CD8-positive, alpha-beta memory T cell (primary cell): ENCODE results near the gene MAFB. TPM values are rescaled to one million over a fixed set of nuclear protein-coding genes. Genes with fewer than 3 reads are reported as not detected.
A peak's percentile ranks its signal among the peaks of the same experiment; 100 is the strongest.

ENCODE experiments used
- CTCF ChIA-PET: fragments of 350-600 bp; sonication (Branson Sonifier 250); formaldehyde crosslinking; loops from one replicate; lab custom pipeline; 2021; ENCODE audit warnings: antibody characterized with exemption; lab: Charles Lee
- POLR2A ChIA-PET: fragments of 350-600 bp; sonication (Branson Sonifier 250); formaldehyde crosslinking; loops from one replicate; lab custom pipeline; 2021; ENCODE audit warnings: antibody characterized with exemption; lab: Charles Lee
- DNase-seq, 5 donors: peaks; one replicate each; pipeline versions ENCODE4 v3.0.0 to v3.0.0-alpha.2; 2020 to 2022; ENCODE audit warnings: mixed read lengths in 1 of 5
- H3K27ac ChIP-seq: one replicate; pipeline ENCODE4 v1.7.0; 2013; ENCODE audit warnings: low read depth, mild to moderate bottlenecking, low read length, moderate library complexity
- H3K27me3 ChIP-seq: 2 replicates; pipeline ENCODE4 v1.7.0; 2013; ENCODE audit warnings: low read length, mild to moderate bottlenecking; ENCODE audit not compliant: insufficient read depth, poor library complexity, severe bottlenecking
- H3K36me3 ChIP-seq: 2 replicates; pipeline ENCODE4 v1.7.0; 2013; ENCODE audit warnings: mild to moderate bottlenecking, low read length, moderate library complexity; ENCODE audit not compliant: insufficient read depth
- H3K4me1 ChIP-seq: 2 replicates; pipeline ENCODE4 v1.7.0; 2013; ENCODE audit warnings: mild to moderate bottlenecking, low read length, moderate library complexity; ENCODE audit not compliant: insufficient read depth
- H3K4me3 ChIP-seq: 2 replicates; pipeline ENCODE4 v1.7.0; 2013; ENCODE audit warnings: mild to moderate bottlenecking, low read length
- H3K9me3 ChIP-seq: 2 replicates; pipeline ENCODE4 v1.7.0; 2013; ENCODE audit warnings: mild to moderate bottlenecking, low read length
- H3K27ac Mint-ChIP-seq, 8 donors: one replicate each; pipeline ENCODE4 v1.8.0; 2020 to 2021; ENCODE audit warnings: mixed read lengths in 8 of 8, mild to moderate bottlenecking in 6 of 8, inconsistent platforms in 3 of 8, moderate library complexity in 3 of 8
- H3K27me3 Mint-ChIP-seq, 2 donors: one replicate each; pipeline ENCODE4 v1.8.0; 2020 to 2021; ENCODE audit warnings: mixed read lengths in 2 of 2, mild to moderate bottlenecking in 1 of 2, moderate library complexity in 1 of 2
- H3K36me3 Mint-ChIP-seq, 3 donors: one replicate each; pipeline ENCODE4 v1.8.0; 2020 to 2021; ENCODE audit warnings: mixed read lengths in 3 of 3, inconsistent platforms in 1 of 3, mild to moderate bottlenecking in 1 of 3
- H3K4me1 Mint-ChIP-seq, 3 donors: one replicate each; pipeline ENCODE4 v1.8.0; 2020 to 2021; ENCODE audit warnings: mixed read lengths in 3 of 3, inconsistent platforms in 1 of 3, mild to moderate bottlenecking in 1 of 3
- H3K4me3 Mint-ChIP-seq, 7 donors: one replicate each; pipeline ENCODE4 v1.8.0; 2020 to 2021; ENCODE audit warnings: mixed read lengths in 7 of 7, mild to moderate bottlenecking in 6 of 7, moderate library complexity in 4 of 7, inconsistent platforms in 2 of 7
- H3K9me3 Mint-ChIP-seq, 5 donors: one replicate each; pipeline ENCODE4 v1.8.0; 2020 to 2022; ENCODE audit warnings: mixed read lengths in 5 of 5, mild to moderate bottlenecking in 3 of 5, moderate library complexity in 2 of 5, inconsistent platforms in 1 of 5
- polyA plus RNA-seq: library from polyadenylated mRNA; unstranded; fragments of 300-500 nt; fragmentation: Illumina TruSeq; gene quantifications from one replicate; pipeline ENCODE4 v1.2.3, GENCODE V29; 2021
- total RNA-seq, 2 experiments: library from RNA; stranded (reverse); gene quantifications; one replicate each; pipeline ENCODE4 v1.2.3, GENCODE V29; 2021

The MAFB gene
- total and polyA plus RNA-seq, 3 experiments from 2014 or later, result 1.7 to 2.0 TPM; not detected in 1

DNA sequence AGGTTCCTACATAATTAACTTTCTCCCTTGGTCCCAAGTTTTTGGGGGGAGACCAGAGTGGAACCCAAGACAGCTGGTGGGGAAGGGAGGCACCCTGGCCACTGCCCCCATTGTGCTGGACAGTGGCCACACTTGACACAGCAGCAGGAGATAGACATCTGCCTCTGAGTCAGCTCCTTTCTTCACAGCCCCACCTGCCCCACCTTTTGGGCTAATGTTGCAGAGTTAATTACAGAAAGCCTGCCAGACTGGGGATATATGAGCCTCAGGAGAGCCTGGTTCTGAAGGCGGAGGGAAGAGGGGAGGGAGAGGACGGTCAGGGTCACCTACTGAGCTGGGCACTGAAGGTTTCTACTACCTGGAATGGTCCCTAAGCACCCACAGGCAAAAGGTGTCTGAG, 50.6 kb downstream of the MAFB start:
- Histone ChIP-seq H3K4me3 (no peak overlapping the region), H3K9me3 (no peaks in the 10 kb centered on the region), H3K36me3 (no peaks in the 10 kb centered on the region), H3K4me1 (no peaks in the 10 kb centered on the region), H3K27ac (no peak overlapping the region), H3K27me3 (no peaks in the 10 kb centered on the region)
- no peak for DNase-seq
- peak overlapping the region in 1 of 8 donors; percentile 56 for H3K27ac Mint-ChIP-seq
- ChIA-PET POLR2A (no interaction called here), CTCF (no interaction called here)
- H3K36me3 Mint-ChIP-seq, result no peaks in the 10 kb centered on the region
- H3K27me3 Mint-ChIP-seq, result peaks cover 7 to 9% of the 10 kb centered on the region in 2 donors
- H3K4me3 Mint-ChIP-seq, result no peak overlapping the region
- H3K4me1 Mint-ChIP-seq, result no peaks in the 10 kb centered on the region
- H3K9me3 Mint-ChIP-seq, result no peaks in the 10 kb centered on the region

- Mint-ChIP-seq H3K36me3 (no peaks in the 10 kb centered on the region), H3K9me3 (no peaks in the 10 kb centered on the region), H3K4me3 (no peak overlapping the region), H3K27me3 (peaks cover 7 to 11% of the 10 kb centered on the region in 2 donors), H3K27ac (no peak overlapping the region), H3K4me1 (no peaks in the 10 kb centered on the region)
- no peaks in the 10 kb centered on the region for H3K27me3 ChIP-seq
- H3K4me3 ChIP-seq, result no peak overlapping the region
- H3K36me3 ChIP-seq, result no peaks in the 10 kb centered on the region
- H3K4me1 ChIP-seq, result no peaks in the 10 kb centered on the region
- no peaks in the 10 kb centered on the region for H3K9me3 ChIP-seq
- CTCF ChIA-PET, result no interaction called here
- no peak for DNase-seq
- POLR2A ChIA-PET, result no interaction called here
- no peak overlapping the region for H3K27ac ChIP-seq
These were observed 51.9 kb downstream of the MAFB start for GRCh38 chr20:40637176-40637575.

GRCh38 chr20:40636486-40636885, 52.5 kb downstream of the MAFB start:
- DNase-seq, result no peak
- H3K27me3 Mint-ChIP-seq, result peaks cover 7 to 8% of the 10 kb centered on the region in 2 donors
- no peaks in the 10 kb centered on the region for H3K36me3 Mint-ChIP-seq
- no peak overlapping the region for H3K27ac ChIP-seq
- H3K4me1 Mint-ChIP-seq, result no peaks in the 10 kb centered on the region
- POLR2A ChIA-PET, result no interaction called here
- H3K27me3 ChIP-seq, result no peaks in the 10 kb centered on the region
- H3K27ac Mint-ChIP-seq, result no peak overlapping the region
- no peaks in the 10 kb centered on the region for H3K4me1 ChIP-seq
- no peaks in the 10 kb centered on the region for H3K36me3 ChIP-seq
- CTCF ChIA-PET, result no interaction called here
- no peak overlapping the region for H3K4me3 ChIP-seq
- H3K4me3 Mint-ChIP-seq, result no peak overlapping the region
- H3K9me3 Mint-ChIP-seq, result no peaks in the 10 kb centered on the region
- no peaks in the 10 kb centered on the region for H3K9me3 ChIP-seq

DNA sequence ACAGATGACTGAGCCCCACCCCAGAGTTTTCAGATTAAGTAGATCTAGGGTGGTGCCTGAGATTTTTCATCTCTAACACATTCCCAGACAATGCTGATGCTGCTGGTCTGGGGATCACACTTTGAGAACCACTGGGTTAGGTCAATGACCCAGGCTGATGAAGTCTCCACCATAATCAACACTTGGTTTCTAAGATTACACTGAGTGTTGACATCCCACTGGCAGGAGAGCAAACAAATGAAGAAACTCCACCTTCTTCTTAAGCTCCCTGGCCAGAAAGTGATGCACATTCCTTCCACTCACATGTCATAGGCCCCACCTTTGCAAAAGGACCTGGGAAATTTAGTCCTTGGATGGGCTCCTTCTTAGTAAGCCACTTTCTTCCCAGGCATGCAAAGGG, 53.1 kb downstream of the MAFB start:
- Mint-ChIP-seq H3K27ac (no peak overlapping the region), H3K9me3 (no peaks in the 10 kb centered on the region), H3K36me3 (no peaks in the 10 kb centered on the region), H3K4me3 (no peak overlapping the region), H3K4me1 (no peaks in the 10 kb centered on the region), H3K27me3 (peaks cover 7 to 10% of the 10 kb centered on the region in 2 donors)
- no peak for DNase-seq
- ChIA-PET CTCF (no interaction called here), POLR2A (no interaction called here)
- H3K36me3 ChIP-seq, result no peaks in the 10 kb centered on the region
- no peaks in the 10 kb centered on the region for H3K27me3 ChIP-seq
- no peak overlapping the region for H3K4me3 ChIP-seq
- H3K4me1 ChIP-seq, result no peaks in the 10 kb centered on the region
- H3K27ac ChIP-seq, result no peak overlapping the region
- H3K9me3 ChIP-seq, result no peaks in the 10 kb centered on the region
